Stimulated activated CD4-positive, alpha-beta T cell treated with anti-CD3 and anti-CD28 coated beads, TNF-alpha, amount 100 ng/mL, for 24 hours (primary cell): ENCODE results near the gene HS3ST4.
"Not testable (repeated sequence)": the region's sequence is repeated elsewhere in the genome, so short reads cannot be mapped to it uniquely, and the experiment has no call there.

ENCODE experiments used
- DNase-seq, 3 experiments: peaks; one replicate each; pipeline ENCODE4 v3.0.0-alpha.2; 2020; ENCODE audit warnings: low read depth in 3 of 3

HS3ST4 gene

GRCh38 chr16:25730396-25730795, 38.6 kb downstream of the HS3ST4 start:
- no peak for DNase-seq

GRCh38 chr16:25734430-25735385, 42.9 kb downstream of the HS3ST4 start:
- no peak for DNase-seq

- DNase-seq = no peak
Observed at GRCh38 chr16:25735645-25736044, 43.9 kb downstream of the HS3ST4 start.

GRCh38 chr16:25747160-25747758, 55.5 kb downstream of the HS3ST4 start:
- no peak for DNase-seq

- DNase-seq = no peak
Observed at GRCh38 chr16:25748092-25748654, 56.4 kb downstream of the HS3ST4 start.

GRCh38 chr16:25750488-25751216, 58.9 kb downstream of the HS3ST4 start:
- no peak for DNase-seq

GRCh38 chr16:25751230-25751835, 59.6 kb downstream of the HS3ST4 start:
- DNase-seq = no peak

GRCh38 chr16:25764466-25764865, 72.7 kb downstream of the HS3ST4 start:
- no peak for DNase-seq

- no peak for DNase-seq
Observed at GRCh38 chr16:25771216-25771615, 79.5 kb downstream of the HS3ST4 start.

GRCh38 chr16:25771812-25772568, 80.2 kb downstream of the HS3ST4 start:
- no peak for DNase-seq

- not testable (repeated sequence) for DNase-seq
Observed at GRCh38 chr16:25776214-25776613, 84.5 kb downstream of the HS3ST4 start.

GRCh38 chr16:25783226-25783625, 91.5 kb downstream of the HS3ST4 start:
- DNase-seq = no peak

GRCh38 chr16:25785361-25785760, 93.6 kb downstream of the HS3ST4 start:
- DNase-seq = no peak

GRCh38 chr16:25786748-25787147, 95.0 kb downstream of the HS3ST4 start:
- DNase-seq = no peak

- DNase-seq = no peak
Observed at GRCh38 chr16:25788637-25789036, 96.9 kb downstream of the HS3ST4 start.

GRCh38 chr16:25796239-25796638, 104.5 kb downstream of the HS3ST4 start:
- no peak for DNase-seq

GRCh38 chr16:25798065-25798464, 106.3 kb downstream of the HS3ST4 start:
- DNase-seq = no peak

GRCh38 chr16:25799816-25800215, 108.1 kb downstream of the HS3ST4 start:
- no peak for DNase-seq

- DNase-seq = no peak
Observed at GRCh38 chr16:25812215-25812614, 120.5 kb downstream of the HS3ST4 start.

- DNase-seq = no peak
Observed at GRCh38 chr16:25817295-25817694, 125.5 kb downstream of the HS3ST4 start.

GRCh38 chr16:25817876-25818275, 126.1 kb downstream of the HS3ST4 start:
- DNase-seq = no peak
